Activated CD8-positive, alpha-beta T cell treated with anti-CD3 and anti-CD28 coated beads for 36 hours (primary cell): Measurements from ENCODE around the gene ETV1. TPM values are rescaled to one million over a fixed set of nuclear protein-coding genes. Genes with fewer than 3 reads are reported as not detected.

Experiments used
- ATAC-seq: fragments of 200-7000 bp; cut with Tn5 transposase; one replicate; pipeline ENCODE4 v1.10.0; 2021; ENCODE audit warnings: mild to moderate bottlenecking, moderate library complexity
- CTCF ChIA-PET: fragments of 350-600 bp; sonication (Branson Sonifier 250); formaldehyde crosslinking; loops from one replicate; lab custom pipeline; 2021; ENCODE audit warnings: antibody characterized with exemption; lab: Charles Lee
- POLR2A ChIA-PET: fragments of 350-600 bp; sonication (Branson Sonifier 250); formaldehyde crosslinking; loops from one replicate; lab custom pipeline; 2021; ENCODE audit warnings: antibody characterized with exemption; lab: Charles Lee
- DNase-seq: peaks from one replicate; pipeline ENCODE4 v3.0.0-alpha.2; 2020
- H3K27ac Mint-ChIP-seq: one replicate; pipeline ENCODE4 v1.8.0; 2021; ENCODE audit warnings: mild to moderate bottlenecking, mixed read lengths
- H3K27me3 Mint-ChIP-seq: one replicate; pipeline ENCODE4 v1.8.0; 2021; ENCODE audit warnings: mixed read lengths
- H3K36me3 Mint-ChIP-seq: one replicate; pipeline ENCODE4 v1.8.0; 2021; ENCODE audit warnings: low read depth, mixed read lengths
- H3K4me1 Mint-ChIP-seq: one replicate; pipeline ENCODE4 v1.8.0; 2021; ENCODE audit warnings: low read depth, mixed read lengths
- H3K4me3 Mint-ChIP-seq: one replicate; pipeline ENCODE4 v1.8.0; 2021; ENCODE audit warnings: mild to moderate bottlenecking, moderate library complexity, mixed read lengths
- H3K9me3 Mint-ChIP-seq: one replicate; pipeline ENCODE4 v1.8.0; 2021; ENCODE audit warnings: mixed read lengths
- CTCF ChIP-seq: fragments of 200-600 bp; IDR thresholded peaks from one replicate; pipeline ENCODE4 v1.8.0; 2022; ENCODE audit warnings: antibody characterized with exemption, mild to moderate bottlenecking
- intact Hi-C: fragments of 100-400 bp; cut with micrococcal nuclease; formaldehyde crosslinking; loops from one replicate; pipeline ENCODE4 v1.10.0; 2022
- total RNA-seq, 2 experiments: library from RNA; stranded (reverse); gene quantifications; one replicate each; pipeline ENCODE4 v1.2.3, GENCODE V29; 2021

The ETV1 gene
- total RNA-seq, 2 experiments from 2014 or later = 0.18 to 0.56 TPM

GRCh38 chr7:14020339-14020900, 31.0 kb upstream of the ETV1 start:
- no peaks in the 10 kb centered on the region for H3K27me3 Mint-ChIP-seq
- no peak overlapping the region for H3K4me3 Mint-ChIP-seq
- CTCF ChIA-PET = no interaction called here
- peaks cover 2% of the 10 kb centered on the region for H3K9me3 Mint-ChIP-seq
- POLR2A ChIA-PET = no interaction called here
- no peak overlapping the region for H3K27ac Mint-ChIP-seq
- no peaks in the 10 kb centered on the region for H3K36me3 Mint-ChIP-seq
- DNase-seq (no peak), ATAC-seq (no peak)
- no peaks in the 10 kb centered on the region for H3K4me1 Mint-ChIP-seq
- TF ChIP-seq CTCF = no peak
- intact Hi-C loops = no loop called here

DNA sequence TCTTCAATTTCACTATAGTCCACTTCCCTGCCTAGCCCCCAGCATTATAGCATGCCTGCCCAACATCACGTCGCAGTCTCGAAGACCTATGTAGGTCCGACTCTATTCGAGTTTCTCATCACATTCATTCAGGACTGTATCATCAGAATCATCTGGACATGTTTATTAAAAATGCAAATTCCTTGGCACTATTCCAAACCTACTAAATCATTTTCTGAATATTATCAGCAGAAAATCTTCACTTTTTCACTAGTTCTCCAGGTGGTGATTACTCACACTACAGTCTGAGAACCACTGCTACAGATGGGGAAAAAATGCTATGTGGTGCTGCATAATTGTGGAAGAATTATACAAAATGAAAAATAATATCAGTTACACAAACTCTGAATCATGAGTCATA, 29.3 kb upstream of the ETV1 start:
- no peak for ATAC-seq
- ChIA-PET CTCF (no interaction called here), POLR2A (no interaction called here)
- peaks cover 2% of the 10 kb centered on the region for H3K9me3 Mint-ChIP-seq
- TF ChIP-seq CTCF = no peak
- intact Hi-C loops = no loop called here
- peaks cover 2% of the 10 kb centered on the region for H3K4me1 Mint-ChIP-seq
- H3K27me3 Mint-ChIP-seq = no peaks in the 10 kb centered on the region
- no peak overlapping the region for H3K4me3 Mint-ChIP-seq
- H3K36me3 Mint-ChIP-seq = no peaks in the 10 kb centered on the region
- no peak overlapping the region for H3K27ac Mint-ChIP-seq
- no peak for DNase-seq

- Mint-ChIP-seq H3K27me3 (no peaks in the 10 kb centered on the region), H3K4me3 (no peak overlapping the region), H3K4me1 (peaks cover 2% of the 10 kb centered on the region), H3K36me3 (no peaks in the 10 kb centered on the region), H3K9me3 (peaks cover 2% of the 10 kb centered on the region), H3K27ac (no peak overlapping the region)
- ChIA-PET CTCF (no interaction called here), POLR2A (no interaction called here)
- TF ChIP-seq CTCF = no peak
- ATAC-seq (no peak), DNase-seq (no peak)
- intact Hi-C loops = no loop called here
Measured at GRCh38 chr7:14016950-14017349, 27.5 kb upstream of the ETV1 start.

- Mint-ChIP-seq H3K4me3 (no peak overlapping the region), H3K4me1 (peaks cover 2% of the 10 kb centered on the region), H3K36me3 (no peaks in the 10 kb centered on the region), H3K27me3 (no peaks in the 10 kb centered on the region), H3K9me3 (peaks cover 2% of the 10 kb centered on the region), H3K27ac (no peak overlapping the region)
- intact Hi-C loops = no loop called here
- POLR2A ChIA-PET = no interaction called here
- no peak for DNase-seq
- CTCF ChIA-PET = no interaction called here
- ATAC-seq = no peak
- TF ChIP-seq CTCF = no peak
Measured at GRCh38 chr7:14013898-14014297, 24.4 kb upstream of the ETV1 start.

GRCh38 chr7:14009453-14010418, 20.3 kb upstream of the ETV1 start:
- no peaks in the 10 kb centered on the region for H3K9me3 Mint-ChIP-seq
- H3K27ac Mint-ChIP-seq = no peak overlapping the region
- H3K36me3 Mint-ChIP-seq = no peaks in the 10 kb centered on the region
- no peaks in the 10 kb centered on the region for H3K27me3 Mint-ChIP-seq
- TF ChIP-seq CTCF = no peak
- no peak for ATAC-seq
- peaks cover 2% of the 10 kb centered on the region for H3K4me1 Mint-ChIP-seq
- no peak for DNase-seq
- ChIA-PET POLR2A (no interaction called here), CTCF (no interaction called here)
- no peak overlapping the region for H3K4me3 Mint-ChIP-seq
- intact Hi-C loops = no loop called here
